ENCODE data around the gene C10orf67.

C10orf67 gene

DNA sequence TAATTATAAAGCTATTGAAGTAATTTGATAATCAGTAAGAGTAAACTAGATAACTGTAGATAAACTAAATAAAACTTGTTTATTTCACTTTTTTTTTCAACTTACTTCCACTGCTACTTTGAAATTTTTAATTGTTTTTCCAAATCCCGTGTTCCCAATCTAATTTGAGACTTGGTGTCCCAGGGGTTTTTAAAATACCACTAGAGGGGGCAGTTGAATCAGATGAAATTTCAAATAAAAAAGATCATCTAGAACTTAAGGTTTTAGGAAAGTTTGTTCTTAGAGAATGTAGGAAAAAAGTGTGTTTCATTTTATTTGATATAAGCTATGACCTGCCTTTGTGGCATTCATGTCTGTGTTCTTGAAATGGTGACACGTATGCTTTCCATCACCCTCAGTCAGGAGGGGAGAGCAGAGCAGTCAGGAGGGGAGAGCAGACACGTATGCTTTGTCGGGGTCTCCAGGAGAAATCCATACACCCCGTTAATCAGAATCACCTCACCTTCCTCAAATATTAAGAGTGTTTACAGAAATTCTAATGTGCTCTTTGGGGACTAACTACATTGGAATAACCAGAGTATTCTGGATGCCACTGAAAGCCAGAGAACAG, 49.9 kb downstream of the C10orf67 start:
- peaks cover 0 to 6% (median 0%) of the 10 kb centered on the region in 11 experiments; a peak in 4 of 22 replicates for H3K9me3 ChIP-seq (replicated peaks in 1 of 11)
- no peak overlapping the region for H3K4me2 ChIP-seq
- no peaks in the 10 kb centered on the region for H3K27me3 ChIP-seq
- no peak overlapping the region for H3K9ac ChIP-seq
- H3K27ac ChIP-seq = no peak overlapping the region
- no peaks in the 10 kb centered on the region for H4K20me1 ChIP-seq
- H3K4me1 ChIP-seq = no peaks in the 10 kb centered on the region
- H3K4me3 ChIP-seq = no peak overlapping the region
- no peaks in the 10 kb centered on the region for H3K36me3 ChIP-seq
- TF ChIP-seq Cebpa-rat (IDR thresholded peaks at IDR 0.05) = no peak

DNA sequence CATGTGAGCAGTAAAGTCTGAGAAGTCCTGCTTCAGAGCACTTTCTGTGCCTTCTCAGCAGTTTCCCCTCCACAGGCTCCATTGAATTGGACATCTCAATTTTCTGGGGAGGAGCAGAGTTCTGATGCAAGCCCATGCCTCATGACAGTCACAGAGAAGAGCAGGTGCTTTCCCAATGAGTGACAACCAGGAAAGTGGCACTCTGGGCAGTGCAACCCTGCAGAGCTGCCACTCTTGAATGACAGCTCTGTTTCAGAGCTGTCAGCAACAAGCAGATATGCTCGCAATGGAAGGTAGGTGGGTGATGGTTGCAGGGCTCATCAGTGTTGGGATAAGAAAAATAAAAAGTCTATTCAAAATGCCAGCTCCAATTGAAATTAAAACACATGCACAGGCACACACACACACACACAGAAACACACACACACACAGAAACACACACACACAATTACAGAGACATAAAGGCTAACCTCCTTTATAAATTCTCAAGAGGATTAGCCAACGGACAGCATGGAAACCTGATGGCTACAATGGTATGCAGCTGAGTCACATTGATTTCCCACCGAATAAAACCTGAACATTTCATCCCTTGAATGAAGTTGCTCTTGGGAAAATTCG, 50.5 kb downstream of the C10orf67 start:
- Histone ChIP-seq H3K27me3 (no peaks in the 10 kb centered on the region), H3K36me3 (no peaks in the 10 kb centered on the region), H4K20me1 (no peaks in the 10 kb centered on the region), H3K9me3 (replicated peaks in 1 of 11) (peaks cover 0 to 6% (median 0%) of the 10 kb centered on the region in 11 experiments; a peak in 4 of 22 replicates), H3K9ac (no peak overlapping the region), H3K4me3 (no peak overlapping the region), H3K4me2 (no peak overlapping the region), H3K4me1 (no peaks in the 10 kb centered on the region), H3K27ac (no peak overlapping the region)
- no peak for TF ChIP-seq Cebpa-rat (IDR thresholded peaks at IDR 0.05)

DNA sequence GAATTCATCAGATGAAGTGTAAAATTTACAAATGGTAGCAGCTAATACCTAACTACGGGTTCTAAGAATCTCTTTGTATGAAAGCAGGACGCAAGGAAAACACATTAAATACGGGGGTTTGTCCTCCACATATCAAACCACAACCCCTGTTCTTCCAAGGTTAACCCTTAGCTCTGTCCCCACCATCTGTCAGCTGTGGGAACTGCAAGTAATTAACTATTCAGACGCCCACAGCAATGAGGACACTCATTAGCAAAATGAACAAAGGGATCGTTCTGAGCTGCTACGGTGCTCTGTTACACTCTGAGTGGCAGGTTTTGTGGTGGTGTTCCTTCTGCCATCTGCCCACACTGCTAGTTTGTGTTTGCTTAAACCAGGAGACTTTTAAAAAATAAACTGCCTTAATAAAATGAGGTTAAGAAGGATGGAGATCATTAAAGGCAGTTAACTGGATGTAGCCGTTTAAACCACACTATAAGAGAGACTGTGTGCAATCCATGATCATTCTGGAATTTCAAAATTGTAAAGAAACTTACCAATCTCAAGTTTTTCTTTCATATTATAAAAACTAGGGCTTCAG, 51.4 kb downstream of the C10orf67 start:
- H3K27me3 ChIP-seq = no peaks in the 10 kb centered on the region
- H3K9me3 ChIP-seq (replicated peaks in 1 of 11) = peaks cover 0 to 6% (median 0%) of the 10 kb centered on the region in 11 experiments; a peak in 3 of 22 replicates
- no peak for TF ChIP-seq Cebpa-rat (IDR thresholded peaks at IDR 0.05)
- no peaks in the 10 kb centered on the region for H3K36me3 ChIP-seq
- H3K4me1 ChIP-seq = no peaks in the 10 kb centered on the region
- H3K4me2 ChIP-seq = no peak overlapping the region
- no peak overlapping the region for H3K4me3 ChIP-seq
- H4K20me1 ChIP-seq = no peaks in the 10 kb centered on the region
- no peak overlapping the region for H3K27ac ChIP-seq
- no peak overlapping the region for H3K9ac ChIP-seq

GRCh38 chr10:23291551-23292334, 52.9 kb downstream of the C10orf67 start:
- Histone ChIP-seq H3K27ac (no peak overlapping the region), H4K20me1 (no peaks in the 10 kb centered on the region), H3K27me3 (no peaks in the 10 kb centered on the region), H3K9ac (no peak overlapping the region), H3K4me1 (no peaks in the 10 kb centered on the region), H3K9me3 (replicated peaks in 1 of 11) (peaks cover 0 to 6% (median 0%) of the 10 kb centered on the region in 11 experiments; a peak in 1 of 22 replicates), H3K4me3 (no peak overlapping the region), H3K4me2 (no peak overlapping the region), H3K36me3 (no peaks in the 10 kb centered on the region)
- peak in 2 of 11 experiments; percentile 36 to 42; a peak in 2 of 22 replicates for TF ChIP-seq Cebpa-rat (IDR thresholded peaks at IDR 0.05)

- no peak for TF ChIP-seq Cebpa-rat (IDR thresholded peaks at IDR 0.05)
- Histone ChIP-seq H3K27ac (no peak overlapping the region), H3K4me3 (no peak overlapping the region), H3K4me1 (peaks cover 0 to 5% (median 0%) of the 10 kb centered on the region in 10 experiments; a peak in 3 of 20 replicates), H3K27me3 (no peaks in the 10 kb centered on the region), H3K9ac (no peak overlapping the region), H4K20me1 (no peaks in the 10 kb centered on the region), H3K36me3 (no peaks in the 10 kb centered on the region), H3K4me2 (no peak overlapping the region), H3K9me3 (replicated peaks in 1 of 11) (no peaks in the 10 kb centered on the region)
These were observed 59.8 kb downstream of the C10orf67 start for GRCh38 chr10:23284674-23285335.

- Histone ChIP-seq H3K4me1 (peaks cover 0 to 5% (median 0%) of the 10 kb centered on the region in 10 experiments; a peak in 3 of 20 replicates), H3K27ac (no peak overlapping the region), H4K20me1 (no peaks in the 10 kb centered on the region), H3K36me3 (no peaks in the 10 kb centered on the region), H3K9ac (no peak overlapping the region), H3K4me3 (no peak overlapping the region), H3K4me2 (no peak overlapping the region), H3K9me3 (replicated peaks in 1 of 11) (no peaks in the 10 kb centered on the region), H3K27me3 (no peaks in the 10 kb centered on the region)
- TF ChIP-seq Cebpa-rat (IDR thresholded peaks at IDR 0.05) = no peak
These were observed 60.4 kb downstream of the C10orf67 start for GRCh38 chr10:23284155-23284554.

DNA sequence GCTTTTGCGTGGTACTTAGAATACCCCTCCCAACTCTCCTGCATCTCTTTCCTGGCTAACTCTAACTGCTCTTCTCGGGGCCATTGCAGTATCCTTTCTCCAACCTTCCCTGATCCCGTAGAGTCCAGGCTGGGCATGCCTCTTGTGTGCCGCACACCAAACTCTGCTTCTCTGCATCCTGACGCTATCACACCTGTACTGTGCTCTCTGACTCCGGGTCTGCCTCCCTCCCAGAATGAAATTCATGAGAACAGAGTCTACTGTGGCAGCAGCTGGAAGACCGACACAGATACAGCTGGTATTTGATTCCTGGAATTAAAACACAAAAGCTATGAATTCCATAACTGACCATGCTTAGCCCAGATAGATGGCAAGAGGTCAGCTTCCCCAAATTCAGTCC, 60.9 kb downstream of the C10orf67 start:
- TF ChIP-seq Cebpa-rat (IDR thresholded peaks at IDR 0.05) = no peak
- H4K20me1 ChIP-seq = no peaks in the 10 kb centered on the region
- no peaks in the 10 kb centered on the region for H3K9me3 ChIP-seq (replicated peaks in 1 of 11)

GRCh38 chr10:23281044-23281433, 63.6 kb downstream of the C10orf67 start:
- TF ChIP-seq Cebpa-rat (IDR thresholded peaks at IDR 0.05) = no peak
- no peaks in the 10 kb centered on the region; a peak in 1 of 22 replicates for H3K9me3 ChIP-seq (replicated peaks in 1 of 11)
- H3K4me2 ChIP-seq = no peak overlapping the region

More for the DNA sequence above, 60.9 kb downstream of the C10orf67 start:
- Histone ChIP-seq H3K27me3 (no peaks in the 10 kb centered on the region), H3K4me2 (no peak overlapping the region), H3K4me3 (no peak overlapping the region), H3K4me1 (peaks cover 0 to 5% (median 0%) of the 10 kb centered on the region in 10 experiments; a peak in 3 of 20 replicates), H3K36me3 (no peaks in the 10 kb centered on the region), H3K9ac (no peak overlapping the region), H3K27ac (no peak overlapping the region)

More at GRCh38 chr10:23281044-23281433, 63.6 kb downstream of the C10orf67 start:
- no peak overlapping the region for H3K27ac ChIP-seq
- no peak overlapping the region for H3K9ac ChIP-seq
- H3K36me3 ChIP-seq = no peaks in the 10 kb centered on the region
- peaks cover 0 to 5% (median 0%) of the 10 kb centered on the region in 10 experiments; a peak in 3 of 20 replicates for H3K4me1 ChIP-seq
- no peak overlapping the region for H3K4me3 ChIP-seq
- H4K20me1 ChIP-seq = no peaks in the 10 kb centered on the region
- no peaks in the 10 kb centered on the region for H3K27me3 ChIP-seq
